GM11168 (cell line): ENCODE data around the gene APOOL.
"Not testable (repeated sequence)": the region's sequence is repeated elsewhere in the genome, so short reads cannot be mapped to it uniquely, and the experiment has no call there.

ENCODE experiments used
- in situ Hi-C: fragments of 300-500 bp; cut with MboI; formaldehyde crosslinking; loops from one replicate; pipeline ENCODE4 v1.12.0; 2022; ENCODE audit warnings: low sequenced_read_pairs; ENCODE audit not compliant: unreplicated experiment

Gene APOOL

DNA sequence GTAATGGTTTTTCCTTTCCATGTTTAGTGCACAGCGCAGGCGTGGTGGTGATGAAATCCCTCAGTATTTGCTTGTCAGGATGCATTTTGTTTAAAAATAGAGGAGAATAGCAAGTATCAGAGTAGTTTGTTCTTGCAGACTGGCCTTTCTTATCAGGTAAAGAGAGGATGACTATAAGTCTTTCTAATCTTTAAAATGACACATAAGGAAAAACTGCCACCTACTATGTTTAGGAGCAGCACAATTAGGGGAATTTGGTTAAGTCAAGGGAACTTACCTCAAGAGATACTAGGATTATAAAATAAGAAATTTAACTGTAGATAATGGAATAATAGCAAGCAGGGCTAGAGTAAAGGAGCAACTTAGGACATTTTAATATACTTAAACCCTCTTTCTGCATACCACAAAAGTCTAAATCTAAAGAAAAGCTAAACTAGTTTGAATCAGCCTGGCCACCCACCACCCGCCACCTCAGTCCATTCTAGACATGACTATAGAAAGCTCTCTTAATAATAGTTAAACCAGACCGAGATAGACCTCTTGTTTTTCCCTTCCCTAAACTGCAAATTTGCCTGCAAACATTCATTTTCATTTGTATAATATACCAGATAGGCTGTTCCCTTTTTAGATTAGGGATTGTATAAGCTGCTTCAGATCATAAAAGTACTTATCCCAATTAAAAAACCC is 62.0 kb downstream of the APOOL start:
- in situ Hi-C loops, result no loop called here

DNA sequence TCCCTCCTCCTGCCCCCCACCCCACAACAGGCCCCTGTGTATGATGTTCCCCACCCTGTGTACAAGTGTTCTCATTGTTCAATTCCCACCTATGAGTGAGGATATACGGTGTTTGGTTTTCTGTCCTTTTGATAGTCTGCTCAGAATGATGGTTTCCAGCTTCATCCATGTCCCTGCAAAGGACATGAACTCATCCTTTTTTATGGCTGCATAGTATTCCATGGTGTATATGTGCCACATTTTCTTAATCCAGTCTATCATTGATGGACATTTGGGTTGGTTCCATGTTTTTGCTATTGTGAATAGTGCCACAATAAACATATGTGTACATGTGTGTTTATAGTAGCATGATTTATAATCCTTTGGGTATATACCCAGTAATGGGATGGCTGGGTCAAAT is 73.6 kb downstream of the APOOL start:
- in situ Hi-C loops, result not testable (repeated sequence)

DNA sequence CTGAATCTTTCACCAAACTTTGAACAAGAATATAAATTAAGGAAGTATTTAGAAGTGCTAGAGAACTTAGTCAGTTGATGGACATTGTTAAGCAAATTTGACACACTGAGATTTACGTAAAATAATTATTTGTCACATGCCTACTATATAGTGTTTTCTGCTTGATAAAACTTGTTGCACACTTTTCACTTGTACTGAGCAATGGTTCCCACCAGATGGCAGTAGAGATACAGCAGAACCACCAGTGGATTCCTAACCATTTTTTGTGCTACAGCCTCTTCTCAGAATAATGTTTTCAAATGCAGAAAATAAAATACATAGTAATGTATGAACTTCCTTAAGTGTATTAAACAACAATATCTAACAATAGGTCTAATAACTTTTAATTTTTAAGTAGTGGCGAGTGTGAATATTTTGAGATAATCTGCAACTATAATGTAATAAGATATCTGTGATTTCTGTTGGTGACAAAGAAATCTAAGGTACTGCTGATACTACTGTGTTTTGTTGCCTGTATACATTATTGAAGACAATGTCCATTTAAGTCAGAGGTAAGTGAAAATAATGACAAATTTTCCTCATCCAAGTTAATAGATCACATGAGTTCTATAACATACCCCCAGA is 81.2 kb downstream of the APOOL start:
- in situ Hi-C loops, result no loop called here

GRCh38 chrX:85089321-85089840 is 85.7 kb downstream of the APOOL start:
- in situ Hi-C loops, result no loop called here

- in situ Hi-C loops, result loop anchor here (25.0 kb wide), 1 partner anchor 430 kb away; no protein-coding TSS in a partner anchor
These were observed 103.7 kb downstream of the APOOL start for GRCh38 chrX:85107407-85107806.

GRCh38 chrX:85108165-85108564 is 104.5 kb downstream of the APOOL start:
- in situ Hi-C loops, result loop anchor here (25.0 kb wide), 1 partner anchor 429 kb away; no protein-coding TSS in a partner anchor

DNA sequence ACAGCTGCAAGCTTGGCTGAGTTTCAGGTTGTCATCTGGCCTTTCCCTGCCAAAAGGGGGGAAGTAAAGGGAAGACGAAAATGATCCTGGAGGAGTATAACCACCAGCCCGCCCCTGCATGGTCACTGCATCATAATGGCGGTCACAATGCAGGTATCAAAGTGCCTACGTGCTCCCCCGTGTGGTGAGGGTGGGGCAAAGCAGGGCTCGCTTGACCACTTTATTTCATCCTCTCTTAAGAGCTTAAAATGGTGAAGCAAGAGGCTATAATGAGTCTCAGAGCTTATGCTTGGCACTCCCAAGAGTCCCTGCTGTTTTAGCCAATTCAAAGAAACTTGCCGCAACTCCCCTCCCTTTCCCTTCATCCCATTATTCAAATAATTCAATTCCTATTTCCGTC is 105.6 kb downstream of the APOOL start:
- in situ Hi-C loops, result loop anchor here (25.0 kb wide), 1 partner anchor 428 kb away; no protein-coding TSS in a partner anchor

DNA sequence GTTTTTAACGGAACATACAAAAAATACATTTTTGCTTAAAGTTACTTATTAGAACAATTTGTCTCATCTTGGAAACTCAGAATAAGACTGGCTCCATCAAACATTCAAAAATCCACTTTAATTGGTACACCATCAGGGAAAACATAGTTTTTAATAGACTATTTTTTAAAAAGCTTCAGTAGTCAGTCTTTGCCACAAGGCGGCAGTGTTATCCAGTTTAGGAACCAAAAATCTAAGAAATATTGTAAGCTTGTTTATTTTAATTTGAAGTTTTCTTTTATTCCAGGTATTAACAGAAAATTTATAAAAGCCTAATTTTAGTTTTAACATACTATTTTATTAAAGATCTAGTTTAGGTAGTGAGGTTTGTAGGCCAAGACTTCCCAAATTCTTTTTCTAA is 107.7 kb downstream of the APOOL start:
- in situ Hi-C loops, result loop anchor here (25.0 kb wide), 1 partner anchor 426 kb away; no protein-coding TSS in a partner anchor

- in situ Hi-C loops, result loop anchor here (25.0 kb wide), 1 partner anchor 425 kb away; no protein-coding TSS in a partner anchor
These were observed 108.6 kb downstream of the APOOL start for GRCh38 chrX:85112293-85112692.

GRCh38 chrX:85113746-85114145 is 110.1 kb downstream of the APOOL start:
- in situ Hi-C loops, result loop anchor here (25.0 kb wide), 1 partner anchor 424 kb away; no protein-coding TSS in a partner anchor

GRCh38 chrX:85114171-85114570 is 110.5 kb downstream of the APOOL start:
- in situ Hi-C loops, result loop anchor here (25.0 kb wide), 1 partner anchor 423 kb away; no protein-coding TSS in a partner anchor

DNA sequence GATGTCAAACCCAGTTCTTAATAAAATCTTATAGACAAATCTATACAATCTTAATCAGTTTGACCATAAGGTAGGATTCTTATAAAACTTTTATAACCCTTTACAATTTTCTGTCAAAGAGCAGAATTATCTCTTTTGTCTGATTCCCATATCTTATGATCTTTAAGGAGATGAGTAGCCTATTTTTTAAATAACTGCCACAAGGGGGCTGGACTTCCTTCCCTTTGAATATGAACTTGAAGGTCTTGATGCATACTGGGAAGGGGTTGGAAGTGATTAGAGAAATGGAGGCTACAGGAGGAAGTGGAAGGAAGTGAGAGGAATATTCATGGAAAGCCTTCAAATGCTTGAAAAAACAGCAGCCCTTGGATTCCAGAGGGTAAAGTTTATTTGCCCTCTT is 111.1 kb downstream of the APOOL start:
- in situ Hi-C loops, result loop anchor here (25.0 kb wide), 1 partner anchor 423 kb away; no protein-coding TSS in a partner anchor

- in situ Hi-C loops, result loop anchor here (25.0 kb wide), 1 partner anchor 422 kb away; no protein-coding TSS in a partner anchor
These were observed 111.6 kb downstream of the APOOL start for GRCh38 chrX:85115252-85115651.

DNA sequence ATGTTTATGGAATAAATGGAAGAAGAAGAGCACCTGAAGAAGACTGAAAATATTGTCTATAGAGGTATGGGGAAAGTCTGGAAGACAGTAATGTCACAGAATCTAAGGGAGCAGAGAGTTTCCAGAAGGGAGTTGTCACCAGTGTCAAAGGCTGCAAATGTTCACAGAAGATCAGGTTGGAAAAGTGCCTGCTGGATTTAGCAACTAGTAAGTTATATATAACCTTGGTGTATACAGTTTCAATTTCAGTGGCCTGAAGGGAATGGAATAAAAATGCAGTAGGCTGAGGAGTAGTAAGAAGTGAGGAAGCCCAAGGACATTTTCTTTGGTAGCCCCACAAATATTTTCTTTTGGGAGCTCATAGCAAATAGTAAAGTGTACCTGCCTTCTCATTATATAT is 132.7 kb downstream of the APOOL start:
- in situ Hi-C loops, result no loop called here

DNA sequence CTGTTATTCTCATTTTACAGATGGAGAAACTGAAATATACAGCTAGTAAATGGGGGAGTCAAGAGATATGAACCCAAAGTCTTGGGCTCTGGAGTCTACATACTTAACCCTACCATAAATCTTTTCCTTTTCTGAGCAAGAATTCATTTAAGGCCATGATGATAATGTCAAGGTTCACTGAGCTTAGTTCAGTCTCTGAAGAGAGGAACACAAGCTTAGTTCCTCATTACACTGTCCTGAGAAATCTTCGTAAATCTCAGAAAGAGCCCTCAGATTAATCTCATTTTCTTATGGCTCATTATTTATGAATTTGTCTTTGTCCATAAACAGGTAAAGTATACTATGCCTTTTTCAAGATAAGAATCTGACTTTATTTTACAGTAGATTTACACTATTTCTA is 135.7 kb downstream of the APOOL start:
- in situ Hi-C loops, result no loop called here

GRCh38 chrX:85140964-85141363 is 137.3 kb downstream of the APOOL start:
- in situ Hi-C loops, result no loop called here
